ENCODE measurements around the gene KCNAB2.

- TF ChIP-seq CTCF (IDR thresholded peaks at IDR 0.05; ENCODE audit: poor library complexity) (no peak), EZH2 (IDR thresholded peaks at IDR 0.05; ENCODE audit: borderline replicate concordance) (no peak), EZH2phosphoT487 (IDR thresholded peaks at IDR 0.05; ENCODE audit: low read depth, severe bottlenecking, unreplicated experiment) (no peak)
These were observed 46.5 kb downstream of the KCNAB2 start for GRCh38 chr1:6092211-6092610.

Data from hepatocyte (in vitro differentiated cells).